T-cell (primary cell): Measurements from ENCODE around the gene SUSD2. TPM values are rescaled to one million over a fixed set of nuclear protein-coding genes. Genes with fewer than 3 reads are reported as not detected.

Experiments used
- ATAC-seq, 4 experiments: fragments of 200-7000 bp in 3 of 4; fragments of 150-1000 bp in 1 of 4; cut with Tn5 transposase; replicated peaks in 1 of 4; 1 replicate in 3 of 4; 2 replicates in 1 of 4; pipeline ENCODE4 v1.10.0; 2021; ENCODE audit warnings: moderate library complexity in 3 of 4, mild to moderate bottlenecking in 2 of 4, moderate number of reproducible peaks in 1 of 4
- CTCF ChIA-PET, 2 donors: fragments of 300-600 bp; sonication (Branson Sonifier 250); formaldehyde crosslinking; loops; one replicate each; lab custom pipeline; 2022; ENCODE audit warnings: antibody characterized with exemption in 2 of 2; lab: Charles Lee
- POLR2A ChIA-PET, 2 donors: fragments of 300-600 bp; sonication (Branson Sonifier 250); formaldehyde crosslinking; loops; one replicate each; lab custom pipeline; 2022; ENCODE audit warnings: antibody characterized with exemption in 2 of 2; lab: Charles Lee
- DNase-seq, 35 experiments: peaks; one replicate each; pipeline versions ENCODE4 v3.0.0 to v3.0.0-alpha.2; 2013 to 2023
- H3K27ac ChIP-seq: one replicate; pipeline ENCODE4 v1.5.1; 2013; ENCODE audit warnings: low read length
- H3K27me3 ChIP-seq, 2 experiments: replicated peaks in 1 of 2; 1 replicate in 1 of 2; 2 replicates in 1 of 2; pipeline versions ENCODE4 v1.6.1 to v1.7.0; 2013; ENCODE audit warnings: low read length in 1 of 2, mixed read lengths in 1 of 2; ENCODE audit not compliant: control insufficient read depth in 2 of 2, insufficient read depth in 2 of 2; ENCODE audit errors: extremely low read depth in 1 of 2
- H3K36me3 ChIP-seq, 2 donors: 1 replicate in 1 of 2; 2 replicates in 1 of 2; pipeline versions ENCODE4 v1.6.1 to v1.7.0; 2013; ENCODE audit warnings: low read length in 1 of 2; ENCODE audit not compliant: control insufficient read depth in 2 of 2, insufficient read depth in 1 of 2; ENCODE audit errors: extremely low read depth in 1 of 2
- H3K4me1 ChIP-seq, 2 experiments: 1 replicate in 1 of 2; 2 replicates in 1 of 2; pipeline versions ENCODE4 v1.6.1 to v1.7.0; 2013; ENCODE audit warnings: low read length in 2 of 2, mixed read lengths in 1 of 2; ENCODE audit not compliant: insufficient read depth in 2 of 2, control insufficient read depth in 1 of 2; ENCODE audit errors: extremely low read depth in 1 of 2
- H3K4me3 ChIP-seq, 2 donors: 1 replicate in 1 of 2; 2 replicates in 1 of 2; pipeline versions ENCODE4 v1.5.1 to v1.7.0; 2013; ENCODE audit warnings: mild to moderate bottlenecking in 2 of 2, low read length in 1 of 2, moderate library complexity in 1 of 2; ENCODE audit not compliant: control insufficient read depth in 1 of 2; ENCODE audit errors: extremely low read depth in 1 of 2
- H3K9me3 ChIP-seq: 2 replicates; pipeline ENCODE4 v1.7.0; 2013
- H3K27ac Mint-ChIP-seq, 2 donors: one replicate each; pipeline ENCODE4 v1.8.0; 2020 to 2021; ENCODE audit warnings: mild to moderate bottlenecking in 2 of 2, mixed read lengths in 2 of 2
- H3K27me3 Mint-ChIP-seq, 2 donors: one replicate each; pipeline ENCODE4 v1.8.0; 2021 to 2022; ENCODE audit warnings: mixed read lengths in 2 of 2
- H3K36me3 Mint-ChIP-seq: one replicate; pipeline ENCODE4 v1.8.0; 2021; ENCODE audit warnings: mixed read lengths
- H3K4me1 Mint-ChIP-seq, 3 donors: one replicate each; pipeline ENCODE4 v1.8.0; 2020 to 2022; ENCODE audit warnings: mixed read lengths in 3 of 3, mild to moderate bottlenecking in 1 of 3
- H3K4me3 Mint-ChIP-seq, 3 donors: one replicate each; pipeline ENCODE4 v1.8.0; 2020 to 2022; ENCODE audit warnings: mild to moderate bottlenecking in 3 of 3, mixed read lengths in 3 of 3, moderate library complexity in 3 of 3
- H3K9me3 Mint-ChIP-seq, 3 donors: one replicate each; pipeline ENCODE4 v1.8.0; 2020 to 2022; ENCODE audit warnings: mixed read lengths in 3 of 3
- WGBS: methylation state at CpG from one replicate; pipeline ENCODE4 v1.1.5; 2013; ENCODE audit warnings: missing lambda C conversion rate; ENCODE audit not compliant: insufficient coverage; 5-methylcytosine and 5-hydroxymethylcytosine counted together
- total RNA-seq, 35 experiments: library from RNA in 6 of 35; stranded (reverse) in 6 of 35; fragments of 120-200 nt in 1 of 35; gene quantifications; one replicate each; pipeline versions ENCODE4 v1.2.1 to v1.2.4 and lab custom pipeline; 2013 to 2026

SUSD2 gene
- total RNA-seq, 5 donors from 2014 or later (not counting 1 experiment from before 2014, with no cell fraction given) = 1.3 to 2.3 (median 1.6) TPM

DNA sequence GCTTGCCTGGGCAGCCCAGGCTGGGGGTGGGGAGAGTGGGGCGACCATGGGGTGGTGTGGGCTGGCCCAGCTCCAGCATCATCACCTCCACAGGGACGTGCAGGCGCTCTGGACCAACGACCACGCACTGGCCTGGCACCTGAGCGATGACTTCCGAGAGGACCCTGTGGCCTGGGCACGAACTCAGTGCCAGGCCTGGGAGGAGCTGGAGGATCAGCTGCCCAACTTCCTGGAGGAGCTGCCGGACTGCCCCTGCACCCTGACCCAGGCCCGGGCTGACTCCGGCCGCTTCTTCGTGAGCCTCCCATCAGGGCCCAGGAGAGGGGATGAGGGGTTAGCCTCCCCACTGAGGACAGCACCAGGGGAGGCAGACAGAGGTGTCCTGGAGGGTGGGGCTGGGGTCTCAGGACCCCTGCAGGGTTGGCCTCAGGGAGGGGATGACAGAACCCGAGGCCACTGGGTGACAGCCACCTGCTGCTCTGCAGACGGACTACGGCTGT is 3.8 kb downstream of the SUSD2 start:
- Mint-ChIP-seq H3K9me3 (no peaks in the 10 kb centered on the region), H3K4me1 (peaks cover 0 to 4% (median 0%) of the 10 kb centered on the region in 3 donors), H3K27ac (no peak overlapping the region), H3K27me3 (no peaks in the 10 kb centered on the region), H3K4me3 (no peak overlapping the region), H3K36me3 (no peaks in the 10 kb centered on the region)
- H3K9me3 ChIP-seq = no peaks in the 10 kb centered on the region
- 89% methylated on average over 12 of the region's 16 CpGs for WGBS
- ATAC-seq (no peak), DNase-seq (no peak)
- POLR2A ChIA-PET = no interaction called here
- no peak overlapping the region for H3K4me3 ChIP-seq
- H3K27ac ChIP-seq = no peak overlapping the region
- H3K4me1 ChIP-seq = peaks cover 0 to 5% of the 10 kb centered on the region in 2 experiments
- no peaks in the 10 kb centered on the region for H3K27me3 ChIP-seq
- H3K36me3 ChIP-seq = peaks cover 0 to 13% of the 10 kb centered on the region in 2 donors
- CTCF ChIA-PET = no interaction called here

DNA sequence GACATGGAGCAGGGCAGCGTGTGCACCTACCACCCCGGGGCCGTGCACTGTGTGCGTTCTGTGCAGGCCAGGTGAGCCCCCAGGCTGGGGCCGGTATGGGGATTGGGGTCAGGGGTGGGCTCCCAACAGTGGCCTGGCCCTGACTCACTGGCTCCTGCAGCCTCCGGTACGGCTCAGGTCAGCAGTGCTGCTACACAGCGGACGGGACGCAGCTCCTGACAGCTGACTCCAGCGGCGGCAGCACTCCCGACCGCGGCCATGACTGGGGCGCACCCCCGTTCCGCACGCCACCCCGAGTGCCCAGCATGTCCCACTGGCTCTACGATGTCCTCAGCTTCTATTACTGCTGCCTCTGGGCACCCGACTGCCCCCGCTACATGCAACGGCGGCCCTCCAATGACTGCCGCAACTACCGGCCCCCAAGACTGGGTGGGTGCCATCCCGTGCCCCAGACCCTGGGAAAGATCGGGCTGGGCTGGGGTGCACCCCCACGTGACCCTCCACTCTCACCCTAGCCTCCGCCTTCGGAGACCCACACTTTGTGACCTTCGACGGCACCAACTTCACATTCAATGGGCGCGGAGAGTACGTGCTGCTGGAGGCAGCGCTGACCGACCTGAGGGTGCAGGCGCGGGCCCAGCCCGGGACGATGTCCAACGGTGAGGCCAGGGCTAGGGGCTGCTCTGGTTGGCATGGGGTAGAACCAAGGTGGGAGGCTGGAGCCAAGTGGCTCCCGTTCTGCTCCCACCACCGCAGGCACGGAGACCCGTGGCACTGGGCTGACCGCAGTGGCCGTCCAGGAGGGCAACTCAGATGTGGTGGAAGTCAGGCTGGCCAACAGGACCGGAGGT is 4.4 kb downstream of the SUSD2 start:
- Mint-ChIP-seq H3K4me1 (peaks cover 0 to 4% (median 0%) of the 10 kb centered on the region in 3 donors), H3K9me3 (no peaks in the 10 kb centered on the region), H3K27ac (no peak overlapping the region), H3K36me3 (no peaks in the 10 kb centered on the region), H3K27me3 (no peaks in the 10 kb centered on the region), H3K4me3 (no peak overlapping the region)
- WGBS = 94% methylated on average over 47 of the region's 51 CpGs
- DNase-seq (no peak), ATAC-seq (no peak)
- POLR2A ChIA-PET = no interaction called here
- H3K4me3 ChIP-seq = no peak overlapping the region
- peaks cover 0 to 13% of the 10 kb centered on the region in 2 donors for H3K36me3 ChIP-seq
- CTCF ChIA-PET = no interaction called here
- peaks cover 0 to 5% of the 10 kb centered on the region in 2 experiments for H3K4me1 ChIP-seq
- no peaks in the 10 kb centered on the region for H3K27me3 ChIP-seq
- no peaks in the 10 kb centered on the region for H3K9me3 ChIP-seq
- no peak overlapping the region for H3K27ac ChIP-seq

DNA sequence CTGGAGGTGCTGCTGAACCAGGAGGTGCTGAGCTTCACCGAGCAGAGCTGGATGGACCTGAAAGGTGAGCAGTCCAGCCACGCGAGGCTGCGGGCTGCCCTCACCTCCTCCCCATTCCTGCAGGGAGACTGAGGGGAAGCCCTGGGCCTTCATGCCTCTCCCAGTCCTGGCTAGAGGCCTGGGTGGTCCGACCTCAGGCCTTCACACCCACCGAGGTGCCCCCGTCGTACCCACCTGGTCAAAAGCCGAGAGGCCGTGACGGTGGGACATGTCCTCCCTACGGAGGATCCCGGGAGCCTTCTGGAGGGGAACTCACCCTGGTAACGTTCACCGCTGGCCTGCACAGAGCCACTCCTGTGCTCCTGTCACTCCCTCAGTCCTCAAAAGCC is 5.1 kb downstream of the SUSD2 start:
- peaks cover 0 to 4% (median 0%) of the 10 kb centered on the region in 3 donors for H3K4me1 Mint-ChIP-seq
- DNase-seq = no peak
- ATAC-seq = no peak
- ChIA-PET CTCF (no interaction called here), POLR2A (no interaction called here)
- no peak overlapping the region for H3K4me3 Mint-ChIP-seq
- peaks cover 0 to 5% of the 10 kb centered on the region in 2 experiments for H3K4me1 ChIP-seq
- H3K9me3 ChIP-seq = no peaks in the 10 kb centered on the region
- no peaks in the 10 kb centered on the region for H3K36me3 Mint-ChIP-seq
- H3K9me3 Mint-ChIP-seq = no peaks in the 10 kb centered on the region
- H3K27me3 ChIP-seq = no peaks in the 10 kb centered on the region
- H3K27ac ChIP-seq = no peak overlapping the region
- peaks cover 0 to 13% of the 10 kb centered on the region in 2 donors for H3K36me3 ChIP-seq
- 88% methylated on average over 10 of the region's 15 CpGs for WGBS
- no peaks in the 10 kb centered on the region for H3K27me3 Mint-ChIP-seq
- H3K4me3 ChIP-seq = no peak overlapping the region
- H3K27ac Mint-ChIP-seq = no peak overlapping the region

DNA sequence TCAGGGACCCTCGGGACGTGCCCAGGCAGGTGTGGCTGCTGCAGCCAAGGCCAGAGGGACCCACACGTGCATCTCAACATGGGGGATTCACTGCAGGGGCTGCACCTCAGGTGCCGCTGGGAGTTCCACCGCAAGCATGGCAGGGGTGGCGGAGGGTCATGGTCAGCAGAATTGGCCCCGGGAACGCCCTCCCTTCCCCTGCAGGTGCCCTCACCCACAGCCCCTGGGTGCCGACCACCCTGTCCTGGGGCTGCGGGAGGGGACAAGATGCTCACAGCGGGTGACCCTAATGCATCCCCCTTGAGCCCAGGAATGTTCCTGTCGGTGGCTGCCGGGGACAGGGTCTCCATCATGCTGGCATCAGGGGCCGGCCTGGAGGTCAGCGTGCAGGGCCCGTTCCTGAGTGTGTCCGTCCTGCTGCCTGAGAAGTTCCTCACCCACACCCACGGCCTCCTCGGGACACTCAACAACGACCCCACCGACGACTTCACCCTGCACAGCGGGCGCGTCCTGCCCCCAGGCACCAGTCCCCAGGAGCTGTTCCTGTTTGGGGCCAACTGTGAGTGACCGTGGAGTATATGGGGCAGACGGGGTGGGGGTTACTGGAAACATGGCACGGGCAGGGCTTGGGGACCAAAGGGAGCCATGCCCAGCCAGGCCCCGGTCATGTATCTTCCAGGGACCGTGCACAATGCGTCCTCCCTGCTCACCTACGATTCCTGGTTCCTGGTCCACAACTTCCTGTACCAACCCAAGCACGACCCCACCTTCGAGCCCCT is 5.8 kb downstream of the SUSD2 start:
- Mint-ChIP-seq H3K9me3 (no peaks in the 10 kb centered on the region), H3K27me3 (no peaks in the 10 kb centered on the region), H3K4me1 (peaks cover 0 to 4% (median 0%) of the 10 kb centered on the region in 3 donors), H3K4me3 (no peak overlapping the region), H3K36me3 (no peaks in the 10 kb centered on the region), H3K27ac (no peak overlapping the region)
- no peak overlapping the region for H3K27ac ChIP-seq
- H3K27me3 ChIP-seq = no peaks in the 10 kb centered on the region
- H3K4me3 ChIP-seq = no peak overlapping the region
- 85% methylated on average over 28 of the region's 34 CpGs for WGBS
- POLR2A ChIA-PET = no interaction called here
- H3K4me1 ChIP-seq = peaks cover 0 to 5% of the 10 kb centered on the region in 2 experiments
- ATAC-seq (no peak), DNase-seq (no peak)
- CTCF ChIA-PET = no interaction called here
- no peaks in the 10 kb centered on the region for H3K9me3 ChIP-seq
- H3K36me3 ChIP-seq = peaks cover 0 to 13% of the 10 kb centered on the region in 2 donors

DNA sequence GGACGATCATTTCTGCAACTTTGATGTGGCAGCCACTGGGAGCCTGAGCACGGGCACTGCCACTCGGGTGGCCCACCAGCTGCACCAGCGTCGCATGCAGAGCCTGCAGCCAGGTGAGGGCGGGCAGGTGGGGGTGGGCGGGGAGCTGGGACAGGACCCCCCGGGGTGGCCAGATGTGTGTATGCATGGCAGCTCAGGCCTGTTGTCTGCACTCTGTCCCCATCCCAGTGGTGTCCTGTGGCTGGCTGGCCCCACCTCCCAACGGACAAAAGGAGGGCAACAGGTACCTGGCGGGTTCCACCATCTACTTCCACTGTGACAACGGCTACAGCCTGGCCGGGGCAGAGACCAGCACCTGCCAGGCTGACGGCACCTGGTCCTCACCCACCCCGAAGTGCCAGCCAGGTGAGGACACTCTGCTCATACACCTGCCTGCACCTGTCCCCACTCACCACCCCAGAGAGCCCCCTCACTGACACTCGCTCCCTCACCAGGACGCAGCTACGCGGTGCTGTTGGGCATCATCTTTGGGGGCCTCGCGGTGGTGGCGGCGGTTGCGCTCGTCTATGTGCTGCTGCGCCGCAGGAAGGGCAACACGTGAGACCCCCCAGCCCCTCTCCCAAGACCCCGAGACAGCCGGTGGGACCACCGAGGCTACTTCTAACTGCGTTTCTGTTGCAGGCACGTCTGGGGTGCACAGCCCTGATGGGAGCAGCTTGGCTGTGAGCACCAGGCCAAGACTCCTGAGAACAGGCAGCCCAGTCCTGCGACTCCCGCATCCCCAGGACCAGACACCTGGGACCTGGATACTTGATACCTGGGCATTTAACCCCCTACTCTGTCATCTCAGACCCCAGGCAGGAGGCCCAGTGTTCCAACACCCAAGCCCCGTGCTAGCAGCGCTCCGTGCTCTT is 6.7 kb downstream of the SUSD2 start:
- H3K4me1 ChIP-seq = peaks cover 0 to 5% of the 10 kb centered on the region in 2 experiments

More for the DNA sequence above, 6.7 kb downstream of the SUSD2 start:
- CTCF ChIA-PET = interaction anchor here in 1 of 2 donors (0.6 to 0.7 kb wide), 2 partner anchors 11 to 30 kb away, joined by 3 to 8 read pairs; no protein-coding TSS in a partner anchor
- Mint-ChIP-seq H3K9me3 (no peaks in the 10 kb centered on the region), H3K36me3 (no peaks in the 10 kb centered on the region), H3K27me3 (no peaks in the 10 kb centered on the region), H3K27ac (no peak overlapping the region), H3K4me3 (no peak overlapping the region), H3K4me1 (peaks cover 0 to 4% (median 0%) of the 10 kb centered on the region in 3 donors)
- WGBS = 87% methylated on average over 35 of the region's 37 CpGs
- no peaks in the 10 kb centered on the region for H3K27me3 ChIP-seq
- peaks cover 0 to 13% of the 10 kb centered on the region in 2 donors for H3K36me3 ChIP-seq
- H3K27ac ChIP-seq = no peak overlapping the region
- no peaks in the 10 kb centered on the region for H3K9me3 ChIP-seq
- no peak for ATAC-seq
- H3K4me3 ChIP-seq = no peak overlapping the region
- POLR2A ChIA-PET = no interaction called here
- DNase-seq = no peak
